Measurements from ENCODE around the gene EIF1.
A peak's percentile ranks its signal among the peaks of the same experiment; 100 is the strongest.
"Not testable (repeated sequence)": the region's sequence is repeated elsewhere in the genome, so short reads cannot be mapped to it uniquely, and the experiment has no call there.

EIF1 gene

GRCh38 chr17:41688641-41689496 is at the start of gene EIF1:
TSS of gene EIF1 (plus strand) at chr17:41688885. CDS start at chr17:41689039, 154 bp downstream.
- peak; percentile 100 for DNase-seq

DNA sequence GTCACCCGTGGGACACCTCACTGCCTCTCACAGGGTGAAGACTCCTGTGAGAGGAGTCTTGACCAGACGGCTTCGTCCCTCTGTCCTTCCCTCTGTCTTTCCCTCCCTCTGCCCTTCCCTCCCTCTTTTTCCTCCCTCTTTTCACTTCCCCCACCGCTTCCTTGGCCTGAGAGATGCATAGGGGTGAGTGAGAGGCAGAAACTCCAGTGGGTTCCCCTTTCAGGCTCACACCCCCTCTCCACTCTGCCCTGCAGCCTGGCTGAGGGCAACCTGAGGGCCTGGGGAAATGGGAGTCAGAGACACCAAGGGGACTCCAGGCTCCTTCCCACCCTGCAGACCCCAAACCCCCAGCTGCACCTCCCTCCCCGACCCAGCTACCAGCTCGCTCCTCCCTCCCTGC is 49.7 kb upstream of the EIF1 start:
- no peak for DNase-seq

GRCh38 chr17:41639492-41640473 is 48.9 kb upstream of the EIF1 start:
- no peak for DNase-seq

GRCh38 chr17:41640596-41640995 is 48.1 kb upstream of the EIF1 start:
- DNase-seq = not testable (repeated sequence)

DNA sequence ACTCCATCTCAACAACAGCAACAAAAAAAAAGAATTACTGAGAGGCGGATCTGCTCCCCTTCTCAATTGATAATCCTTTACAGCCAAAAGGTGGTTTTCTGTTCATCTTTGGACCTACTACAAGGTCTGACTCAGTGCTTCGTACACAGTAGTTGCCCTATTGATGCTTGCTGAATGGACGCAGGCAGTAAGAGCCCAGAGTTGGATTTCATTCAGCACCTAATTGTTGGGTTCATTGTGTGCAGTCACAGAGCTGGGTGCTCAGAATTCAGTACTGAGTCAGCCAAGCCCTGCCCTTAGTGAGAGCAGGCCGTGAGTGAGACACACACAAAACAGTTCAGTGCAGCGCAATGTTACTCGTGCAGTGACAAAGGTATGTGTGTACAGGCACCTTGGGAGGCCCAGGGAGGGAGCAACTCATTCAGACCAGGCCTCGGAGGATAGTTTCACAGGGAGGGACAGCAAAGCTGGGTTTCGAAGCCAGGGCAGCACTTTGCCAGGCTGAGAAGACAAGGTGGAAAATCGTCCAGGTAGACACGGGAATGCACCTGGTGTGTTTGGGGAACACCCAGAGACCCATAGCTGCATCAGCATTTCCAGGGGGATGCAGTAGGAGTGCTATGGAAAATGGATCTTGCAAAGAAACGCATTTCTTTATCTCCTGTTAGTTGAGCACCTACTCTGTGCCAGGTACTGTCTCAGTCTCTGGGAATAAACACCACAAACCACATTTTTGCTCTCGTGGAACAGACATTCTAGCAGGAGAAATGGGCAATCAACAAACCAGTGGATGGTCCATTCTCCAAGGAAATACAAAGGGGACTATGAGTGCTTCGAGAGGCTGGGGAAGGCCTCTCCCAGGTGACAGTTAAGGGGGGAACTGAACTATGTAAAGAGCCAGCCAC is 46.2 kb upstream of the EIF1 start:
- no peak for DNase-seq

DNA sequence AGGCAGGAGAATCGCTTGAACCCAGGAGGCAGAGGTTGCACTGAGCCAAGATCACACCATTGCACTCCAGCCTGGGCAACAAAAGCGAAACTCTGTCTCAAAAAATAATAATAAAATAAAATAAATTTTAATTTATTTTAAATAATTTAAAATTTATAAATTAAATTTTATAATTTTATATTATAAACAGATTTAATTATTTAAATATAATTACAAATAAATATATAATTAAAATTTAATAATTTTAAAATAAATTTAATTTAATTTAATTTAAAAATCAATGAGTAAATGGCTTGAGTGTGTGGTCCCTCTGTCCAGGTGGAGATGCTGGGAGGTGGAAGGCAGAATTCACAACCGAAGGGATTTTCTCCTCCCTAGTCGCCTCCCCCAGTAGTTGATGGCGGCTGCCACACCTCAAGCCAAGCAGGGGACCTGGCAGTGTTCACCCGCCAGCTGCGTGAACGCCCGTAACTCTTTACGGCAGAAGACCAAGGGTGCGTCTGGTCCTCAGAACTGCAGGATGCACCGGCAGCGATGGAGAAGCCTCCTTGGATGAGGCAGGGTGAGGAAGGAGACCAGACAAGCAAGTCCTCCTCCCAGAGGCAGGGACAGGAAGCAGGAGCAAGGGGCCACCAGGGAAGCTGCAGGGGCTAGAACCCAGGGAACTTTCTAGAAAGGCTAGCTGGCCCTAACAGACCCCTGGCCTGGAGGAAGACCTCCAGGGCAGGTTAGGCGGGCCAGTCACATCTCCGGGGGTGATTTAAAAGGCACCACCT is 41.5 kb upstream of the EIF1 start:
- no peak for DNase-seq

DNA sequence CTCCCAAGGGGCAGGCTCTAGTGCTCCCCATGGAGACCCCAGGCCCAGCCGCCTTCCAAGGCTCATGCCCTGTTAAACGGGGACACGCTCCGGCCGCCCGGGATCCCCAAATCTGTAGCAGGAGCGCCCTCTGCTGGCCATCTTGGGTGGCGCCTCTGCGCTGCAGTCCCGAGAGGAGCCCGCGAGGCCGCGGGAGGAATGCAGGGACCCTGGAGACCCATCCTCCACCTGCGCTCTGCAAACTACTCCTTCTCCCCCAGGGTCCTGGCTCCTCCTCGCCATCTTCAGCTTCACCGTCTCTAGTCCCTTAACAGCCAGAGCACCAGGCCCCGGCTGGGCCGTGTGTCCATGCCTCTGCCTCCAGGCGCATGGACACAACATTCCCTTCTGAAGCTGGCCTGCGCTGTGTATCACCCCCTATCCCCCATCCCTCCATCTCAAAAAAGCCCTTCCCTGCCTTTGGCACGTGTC is 40.7 kb upstream of the EIF1 start:
- DNase-seq = peak; percentile 89

- DNase-seq = peak; percentile 88
Measured at GRCh38 chr17:41648411-41649195, 40.1 kb upstream of the EIF1 start.

DNA sequence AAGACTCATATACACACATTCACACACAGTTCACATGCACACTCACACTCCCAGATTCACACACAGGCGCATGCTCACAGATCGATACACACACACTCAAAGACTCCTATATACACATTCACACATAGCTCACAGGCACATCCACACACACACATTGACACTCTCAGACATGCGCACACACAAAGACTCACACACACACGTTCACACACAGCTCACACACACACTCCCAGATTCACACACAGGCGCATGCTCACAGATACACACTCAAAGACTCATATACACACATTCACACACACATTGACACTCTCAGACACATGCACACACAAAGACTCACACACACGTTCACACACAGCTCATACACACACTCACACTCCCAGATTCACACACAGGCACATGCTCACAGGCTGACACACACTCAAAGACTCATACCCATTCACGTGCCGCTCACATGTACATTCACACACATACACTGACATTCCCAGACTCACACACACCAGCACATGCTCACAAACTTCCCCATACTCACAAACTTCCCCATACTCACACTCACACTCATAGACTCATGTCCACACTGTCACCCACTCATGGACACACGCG is 38.7 kb upstream of the EIF1 start:
- no peak for DNase-seq

DNA sequence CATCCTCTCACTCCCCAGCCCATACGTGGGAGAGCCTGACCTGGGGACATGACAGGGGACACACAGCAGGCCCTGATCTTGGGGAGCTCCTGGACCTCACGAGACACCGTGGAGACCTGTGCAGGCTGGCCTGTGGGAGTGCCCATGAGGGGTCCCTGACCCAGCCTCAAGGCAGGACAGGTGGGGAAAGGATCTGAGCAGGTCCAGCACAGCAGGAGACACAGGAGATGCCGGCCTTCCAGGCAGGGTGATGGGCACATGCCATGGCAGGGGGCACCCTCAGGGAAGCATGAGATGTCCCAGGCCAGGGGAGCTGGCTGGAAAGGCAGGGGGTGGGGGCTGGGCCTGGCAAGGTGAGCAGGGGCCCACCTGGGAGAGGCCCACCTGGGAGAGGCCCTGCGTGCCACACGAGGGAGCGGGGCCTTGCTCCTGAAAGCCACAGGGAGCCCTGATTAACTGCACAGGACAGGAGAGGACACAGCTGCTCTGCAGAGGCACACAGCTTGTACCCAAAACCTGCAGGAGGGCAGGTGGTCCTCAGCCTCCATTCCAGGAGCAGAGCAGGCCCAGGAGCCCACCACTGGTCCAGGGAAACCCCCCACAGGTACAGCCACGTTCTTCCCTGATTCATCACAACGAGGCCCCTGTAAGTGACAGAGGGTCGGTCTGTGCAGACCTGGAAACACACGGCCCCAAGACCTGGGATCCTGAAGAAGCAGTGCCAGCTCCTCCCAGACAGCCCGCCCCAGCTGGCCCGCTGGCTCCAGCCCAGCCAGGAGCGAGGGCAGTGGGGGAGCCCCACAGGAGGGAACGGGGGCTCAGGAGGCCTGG is 37.7 kb upstream of the EIF1 start:
- no peak for DNase-seq

GRCh38 chr17:41651625-41652460 is 36.8 kb upstream of the EIF1 start:
- no peak for DNase-seq

GRCh38 chr17:41652461-41652970 is 36.2 kb upstream of the EIF1 start:
- DNase-seq = no peak

GRCh38 chr17:41653421-41653820 is 35.3 kb upstream of the EIF1 start:
- no peak for DNase-seq

- DNase-seq = no peak
Measured at GRCh38 chr17:41653892-41654677, 34.6 kb upstream of the EIF1 start.

- DNase-seq = no peak
Measured at GRCh38 chr17:41654678-41655607, 33.7 kb upstream of the EIF1 start.

- no peak for DNase-seq
Measured at GRCh38 chr17:41655611-41656111, 33.0 kb upstream of the EIF1 start.

Data from hematopoietic multipotent progenitor cell treated with erythropoietin and hydrocortisone succinate and interleukin-3 and kit ligand, for 4 days (in vitro differentiated cells).